ENCODE results near the gene ZNF385A. TPM values are rescaled to one million over a fixed set of nuclear protein-coding genes. Genes with fewer than 3 reads are reported as not detected.

Gene ZNF385A
- total RNA-seq, 1 experiment from 2014 or later: 5.7 TPM

DNA sequence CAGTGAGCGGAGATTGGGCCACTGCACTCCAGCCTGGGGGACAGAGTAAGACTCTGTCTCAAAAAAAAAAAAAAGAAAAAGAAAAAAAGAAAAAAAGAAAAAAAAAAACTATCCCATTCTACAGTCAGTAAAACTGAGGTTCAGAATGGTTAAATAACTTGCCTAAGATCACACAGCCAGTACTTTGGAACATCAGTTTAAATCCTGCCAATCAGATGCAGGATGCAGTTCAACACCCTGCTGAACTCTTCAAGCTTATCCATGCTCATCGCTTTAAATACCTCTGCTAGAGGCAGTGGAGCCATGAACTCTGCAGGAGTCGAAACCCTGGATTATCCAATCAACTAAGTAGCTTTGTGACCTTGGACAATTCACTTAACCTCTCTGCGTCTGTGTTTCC lies 3.4 kb downstream of the ZNF385A start:
- TF ChIP-seq, protein P1, sequence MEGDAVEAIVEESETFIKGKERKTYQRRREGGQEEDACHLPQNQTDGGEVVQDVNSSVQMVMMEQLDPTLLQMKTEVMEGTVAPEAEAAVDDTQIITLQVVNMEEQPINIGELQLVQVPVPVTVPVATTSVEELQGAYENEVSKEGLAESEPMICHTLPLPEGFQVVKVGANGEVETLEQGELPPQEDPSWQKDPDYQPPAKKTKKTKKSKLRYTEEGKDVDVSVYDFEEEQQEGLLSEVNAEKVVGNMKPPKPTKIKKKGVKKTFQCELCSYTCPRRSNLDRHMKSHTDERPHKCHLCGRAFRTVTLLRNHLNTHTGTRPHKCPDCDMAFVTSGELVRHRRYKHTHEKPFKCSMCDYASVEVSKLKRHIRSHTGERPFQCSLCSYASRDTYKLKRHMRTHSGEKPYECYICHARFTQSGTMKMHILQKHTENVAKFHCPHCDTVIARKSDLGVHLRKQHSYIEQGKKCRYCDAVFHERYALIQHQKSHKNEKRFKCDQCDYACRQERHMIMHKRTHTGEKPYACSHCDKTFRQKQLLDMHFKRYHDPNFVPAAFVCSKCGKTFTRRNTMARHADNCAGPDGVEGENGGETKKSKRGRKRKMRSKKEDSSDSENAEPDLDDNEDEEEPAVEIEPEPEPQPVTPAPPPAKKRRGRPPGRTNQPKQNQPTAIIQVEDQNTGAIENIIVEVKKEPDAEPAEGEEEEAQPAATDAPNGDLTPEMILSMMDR (conservative IDR thresholded peaks at IDR 0.05): no peak
- Histone ChIP-seq H3K27ac (ENCODE audit: insufficient read length, low read depth, low read length) (no peak overlapping the region), H3K4ac (ENCODE audit: low read depth, low read length) (no peak overlapping the region), H4K5ac (ENCODE audit: insufficient read length, low read depth, low read length) (no peak overlapping the region), H3K14ac (ENCODE audit: insufficient read depth, low read length) (no peak overlapping the region), H4K8ac (replicated peaks; ENCODE audit: insufficient read length, low read depth, low read length) (no peak overlapping the region), H3K79me2 (ENCODE audit: insufficient read depth, low read length) (no peaks in the 10 kb centered on the region), H3K23me2 (ENCODE audit: insufficient read length, low read depth, low read length, poor library complexity, severe bottlenecking) (peaks cover 8% of the 10 kb centered on the region), H3K4me2 (ENCODE audit: insufficient read depth, insufficient read length, low read length) (no peak overlapping the region), H3K79me1 (ENCODE audit: insufficient read depth, low read depth, low read length, poor library complexity, severe bottlenecking) (no peaks in the 10 kb centered on the region), H3K23ac (ENCODE audit: insufficient read length, low read depth, low read length) (no peak overlapping the region), H2BK15ac (ENCODE audit: low read depth, low read length) (no peak overlapping the region), H3K18ac (ENCODE audit: insufficient read length, low read depth, low read length) (no peak overlapping the region), H2AK5ac (ENCODE audit: insufficient read length, low read length) (no peak overlapping the region), H3K56ac (ENCODE audit: insufficient read length, low read depth, low read length) (no peak overlapping the region), H4K91ac (ENCODE audit: insufficient read length, low read depth, low read length) (no peak overlapping the region), H4K20me1 (ENCODE audit: control insufficient read depth, insufficient read depth, insufficient read length) (no peaks in the 10 kb centered on the region), H2BK12ac (ENCODE audit: insufficient read length, low read depth, low read length) (no peak overlapping the region), H3T11ph (ENCODE audit: low read length) (no peak overlapping the region), H3K27me3 (ENCODE audit: insufficient read depth, low read length) (no peaks in the 10 kb centered on the region), H2BK5ac (ENCODE audit: insufficient read length, low read length) (no peak overlapping the region), H2AFZ (ENCODE audit: low read length) (no peak overlapping the region), H3K9me3 (ENCODE audit: control insufficient read depth, low read depth, low read length) (no peaks in the 10 kb centered on the region), H2BK120ac (ENCODE audit: low read depth, low read length, poor library complexity, severe bottlenecking) (no peak overlapping the region), H3K9ac (ENCODE audit: extremely low read depth, insufficient read length, low read length) (no peak overlapping the region), H3K4me1 (ENCODE audit: insufficient read depth, low read length) (peaks cover 7% of the 10 kb centered on the region; the same call in 1 of the 2 replicates), H2BK20ac (ENCODE audit: low read depth, low read length, poor library complexity, severe bottlenecking) (no peak overlapping the region)
- H3K4me3 Mint-ChIP-seq: no peak overlapping the region
- H3K9me3 Mint-ChIP-seq: no peaks in the 10 kb centered on the region
- H3K27ac Mint-ChIP-seq: no peak overlapping the region
- no peak for DNase-seq
- H3K27me3 Mint-ChIP-seq (ENCODE audit: low read depth): peaks cover 25% of the 10 kb centered on the region
- no CpG with 5 or more reads among the region's 4 CpGs for WGBS (ENCODE audit: extremely low coverage, insufficient read length, low lambda C conversion rate)
- H3K36me3 Mint-ChIP-seq (ENCODE audit: insufficient read depth in 1 of 3, low read depth in 3 of 3): peaks cover 6 to 33% (median 11%) of the 10 kb centered on the region in 3 experiments; a peak in 6 of 7 replicates
- H3K4me1 Mint-ChIP-seq: peaks cover 37 to 44% of the 10 kb centered on the region in 2 experiments
